HG03575 (cell line): ENCODE results near the gene NBEAL1.
"Not testable (repeated sequence)": the region's sequence is repeated elsewhere in the genome, so short reads cannot be mapped to it uniquely, and the experiment has no call there.

ENCODE experiments used
- ATAC-seq: cut with Tn5 transposase; IDR thresholded peaks from one replicate; pipeline ENCODE4 v1.9.1; 2021; ENCODE audit not compliant: unreplicated experiment, insufficient number of reproducible peaks, low FRiP score; ENCODE audit errors: extremely low read depth

Gene NBEAL1

DNA sequence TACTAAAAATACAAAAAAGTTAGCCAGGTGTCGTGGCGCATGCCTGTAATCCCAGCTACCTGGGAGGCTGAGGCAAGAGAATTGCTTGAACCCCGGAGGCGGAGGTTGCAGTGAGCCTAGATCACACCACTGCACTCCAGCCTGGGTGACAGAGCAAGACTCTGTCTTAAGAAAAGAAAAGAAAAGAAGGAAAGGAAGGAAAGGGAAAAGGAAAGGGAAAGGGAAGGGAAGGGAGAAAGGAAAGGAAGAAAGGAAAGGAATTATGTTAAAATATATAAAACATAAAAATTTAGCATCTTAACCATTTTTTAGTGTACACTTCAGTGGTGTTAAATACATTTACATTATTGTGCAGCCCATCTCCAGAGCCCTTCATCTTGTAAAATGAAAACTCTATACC lies 76.0 kb downstream of the NBEAL1 start:
- not testable (repeated sequence) for ATAC-seq

DNA sequence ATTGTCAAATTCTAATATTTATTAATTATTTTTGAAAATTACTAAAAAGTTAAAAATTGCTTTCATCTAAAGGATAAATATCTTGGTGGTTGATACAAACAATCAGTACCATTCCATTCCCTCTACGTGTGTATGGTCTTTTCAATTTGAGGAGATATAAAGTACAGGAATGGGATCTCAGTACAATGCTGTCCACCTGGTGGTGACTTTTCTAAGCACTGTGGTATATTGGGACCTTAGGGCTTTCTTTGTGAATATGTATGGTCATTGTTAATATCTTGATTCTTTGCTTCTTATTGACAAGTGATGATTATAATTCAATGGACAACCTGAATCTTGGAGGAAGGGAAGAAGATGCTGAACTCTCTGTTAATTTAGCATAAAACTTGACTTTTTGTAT lies 83.1 kb downstream of the NBEAL1 start:
- no peak for ATAC-seq

DNA sequence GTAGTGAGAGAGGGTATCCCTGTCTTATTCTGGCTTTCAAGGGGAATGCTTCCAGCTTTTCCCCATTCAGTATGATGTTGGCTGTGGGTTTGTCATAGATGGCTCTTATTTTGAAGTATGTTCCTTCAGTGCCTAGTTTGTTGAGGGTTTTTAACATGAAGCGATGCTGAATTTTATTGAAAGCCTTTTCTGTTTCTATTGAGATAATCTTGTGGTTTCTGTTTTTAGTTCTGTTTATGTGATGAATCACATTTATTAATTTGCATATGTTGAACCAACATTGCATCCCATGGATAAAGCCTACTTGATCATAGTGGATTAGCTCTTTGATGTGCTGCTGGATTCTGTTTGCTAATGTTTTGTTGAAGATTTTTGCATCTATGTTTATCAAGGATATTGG lies 87.7 kb downstream of the NBEAL1 start:
- not testable (repeated sequence) for ATAC-seq

DNA sequence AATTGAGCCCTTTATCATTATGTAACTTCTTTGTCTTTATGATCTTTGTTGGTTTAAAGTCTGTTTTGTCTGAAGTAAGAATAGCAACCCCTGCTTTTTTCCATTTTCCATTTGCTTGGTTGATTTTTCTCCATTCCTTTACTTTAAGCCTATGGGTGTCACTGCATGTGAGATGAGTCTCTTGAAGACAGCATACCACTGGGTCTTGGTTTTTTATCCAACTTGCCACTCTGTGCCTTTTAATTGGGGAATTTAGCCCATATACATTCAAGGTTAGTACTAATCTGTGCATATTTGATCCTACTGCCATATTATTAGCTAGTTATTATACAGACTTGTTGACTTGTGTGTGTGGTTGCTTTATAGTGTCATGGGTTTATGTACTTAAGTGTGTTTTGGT lies 89.6 kb downstream of the NBEAL1 start:
- no peak for ATAC-seq

DNA sequence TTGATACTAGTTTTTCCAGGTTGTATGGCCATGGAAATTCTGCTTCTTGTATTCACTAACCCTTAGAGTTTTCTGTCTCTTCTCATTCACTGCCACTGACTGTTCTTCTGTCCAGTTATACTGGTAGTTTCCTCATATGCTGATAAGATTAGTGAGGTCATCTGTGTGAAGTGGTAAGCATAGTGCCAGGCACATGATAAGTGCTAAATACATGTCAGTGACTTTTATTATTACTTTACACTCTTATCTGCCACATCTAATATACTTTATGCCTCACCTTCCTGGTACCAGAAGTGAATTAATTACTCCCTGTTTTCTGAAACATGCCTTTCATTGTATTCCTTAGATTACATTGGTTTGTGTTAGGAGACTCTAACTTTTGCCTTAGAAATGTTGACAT lies 91.3 kb downstream of the NBEAL1 start:
- no peak for ATAC-seq

DNA sequence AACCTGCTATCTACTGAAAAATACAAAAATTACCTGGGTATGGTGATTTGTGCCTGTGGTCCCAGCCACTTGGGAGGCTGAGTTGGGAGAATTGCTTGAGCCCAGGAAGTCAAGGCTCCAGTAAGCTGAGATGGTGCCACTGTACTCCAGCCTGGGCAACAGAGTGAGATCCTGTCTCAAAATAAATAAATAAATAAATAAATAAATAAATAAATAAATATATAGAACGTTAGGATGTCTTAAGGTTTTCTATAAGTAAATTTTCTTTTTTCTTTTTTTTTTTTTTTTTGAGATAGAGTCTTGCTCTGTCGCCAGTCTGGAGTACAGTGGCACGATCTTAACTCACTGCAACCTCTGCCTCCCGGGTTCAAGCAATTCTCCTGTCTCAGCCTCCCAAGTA lies 95.8 kb downstream of the NBEAL1 start:
- not testable (repeated sequence) for ATAC-seq

DNA sequence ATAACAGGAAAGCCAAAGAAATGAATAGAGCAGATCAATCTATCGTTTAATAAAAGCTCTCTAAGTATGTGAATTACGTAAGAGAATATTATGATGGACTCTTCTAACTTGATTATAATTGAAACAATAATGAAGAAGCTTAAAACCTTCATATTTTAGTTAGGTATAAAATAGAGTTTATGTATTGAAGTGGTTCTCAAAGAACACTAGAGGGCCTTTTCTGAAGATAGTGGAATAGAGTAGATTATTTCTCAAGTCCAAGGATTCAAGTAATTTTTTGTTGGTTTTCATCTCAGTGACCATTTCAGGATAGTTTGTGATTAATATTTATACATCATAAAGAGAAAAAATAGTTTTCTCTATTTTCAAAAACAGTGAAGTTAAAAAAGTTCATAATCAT lies 97.7 kb downstream of the NBEAL1 start:
- ATAC-seq = no peak

DNA sequence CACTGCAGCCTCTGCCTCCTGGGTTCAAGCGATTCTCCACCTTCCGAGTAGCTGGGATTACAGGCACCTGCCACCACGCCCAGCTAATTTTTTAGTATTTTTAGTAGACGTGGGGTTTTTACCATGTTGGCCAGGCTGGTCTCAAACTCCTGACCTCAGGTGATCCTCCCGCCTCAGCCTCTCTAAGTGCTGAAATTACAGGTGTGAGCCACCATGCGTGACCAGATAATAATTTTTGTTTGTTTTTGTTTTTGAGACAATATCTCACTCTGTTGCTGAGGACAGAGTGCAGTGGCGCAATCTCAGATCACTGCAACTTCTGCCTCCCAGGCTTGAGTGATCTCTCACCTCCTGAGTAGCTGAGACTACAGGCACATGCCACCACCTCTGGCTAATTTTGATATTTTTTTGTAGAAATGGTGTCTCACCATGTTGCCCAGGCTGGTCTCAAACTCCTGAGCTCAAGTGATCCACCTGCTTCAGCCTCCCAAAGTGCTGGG lies 100.6 kb downstream of the NBEAL1 start:
- ATAC-seq = not testable (repeated sequence)

DNA sequence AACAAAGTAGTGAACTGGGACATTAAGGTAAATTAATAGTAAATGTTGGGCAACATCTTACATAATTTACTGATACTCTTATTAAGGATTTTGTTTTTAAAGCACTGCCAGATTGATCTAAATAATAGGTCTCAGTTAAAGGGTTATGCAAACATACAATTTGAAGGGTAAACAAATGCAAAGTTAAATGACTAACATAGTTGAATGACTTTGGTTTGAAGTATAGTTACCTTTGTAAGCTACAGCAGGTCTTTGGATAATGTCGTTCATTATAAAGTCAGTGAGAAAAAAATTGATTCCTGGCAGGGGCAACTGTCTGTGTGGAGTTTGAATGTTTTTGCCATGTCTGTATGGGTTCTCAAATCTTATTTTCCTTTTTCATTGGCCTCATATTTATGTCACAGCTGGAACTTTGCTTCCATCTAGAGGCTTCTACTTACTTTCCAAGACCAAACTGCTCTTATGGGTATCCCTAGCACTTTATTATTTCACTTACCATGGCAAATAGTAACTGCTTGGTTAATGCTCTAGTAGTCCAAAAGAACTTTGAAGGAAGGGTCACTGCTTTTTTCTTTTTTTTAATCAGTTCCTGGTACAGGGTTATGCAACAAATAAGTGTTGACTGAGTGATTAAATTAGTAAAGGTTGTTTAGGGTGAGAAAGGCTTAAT lies 107.8 kb downstream of the NBEAL1 start:
- ATAC-seq = no peak

DNA sequence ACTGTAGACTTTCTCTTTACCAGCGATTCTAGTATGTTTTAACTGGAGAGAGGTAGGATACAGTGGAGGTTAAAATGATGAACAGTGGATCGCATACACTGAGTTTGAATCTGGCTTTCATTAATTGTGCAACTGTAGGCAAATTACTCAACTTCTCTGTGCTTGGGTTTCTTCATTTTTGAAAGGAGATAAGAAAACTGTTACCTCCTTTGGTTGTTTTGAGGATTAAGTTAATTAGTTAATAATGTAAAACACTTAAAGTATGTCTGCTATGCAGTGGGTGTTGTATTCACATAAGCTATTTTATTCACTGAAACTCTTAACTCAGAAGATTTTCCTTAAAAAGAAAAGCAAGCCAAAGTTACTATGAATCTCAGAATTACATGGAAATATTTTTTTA lies 112.3 kb downstream of the NBEAL1 start:
- ATAC-seq = no peak

DNA sequence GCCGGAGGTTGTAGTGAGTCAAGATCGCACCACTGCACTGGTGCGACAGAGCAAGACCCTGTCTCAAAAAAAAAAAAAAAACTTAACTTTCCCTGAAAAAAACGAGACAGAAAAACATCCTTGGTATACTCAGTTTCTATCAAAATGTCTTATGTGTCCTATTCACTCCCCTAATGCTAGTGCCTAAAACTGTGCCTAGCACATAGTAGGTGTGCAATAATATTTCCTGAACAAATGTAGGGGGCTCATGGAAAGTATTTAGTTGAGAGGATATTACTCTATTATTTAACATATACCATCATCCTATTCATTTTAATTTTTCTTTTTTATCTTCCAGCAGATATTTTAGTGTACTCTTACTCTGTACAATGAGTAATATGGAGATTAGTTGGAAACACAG lies 120.4 kb downstream of the NBEAL1 start:
- no peak for ATAC-seq

DNA sequence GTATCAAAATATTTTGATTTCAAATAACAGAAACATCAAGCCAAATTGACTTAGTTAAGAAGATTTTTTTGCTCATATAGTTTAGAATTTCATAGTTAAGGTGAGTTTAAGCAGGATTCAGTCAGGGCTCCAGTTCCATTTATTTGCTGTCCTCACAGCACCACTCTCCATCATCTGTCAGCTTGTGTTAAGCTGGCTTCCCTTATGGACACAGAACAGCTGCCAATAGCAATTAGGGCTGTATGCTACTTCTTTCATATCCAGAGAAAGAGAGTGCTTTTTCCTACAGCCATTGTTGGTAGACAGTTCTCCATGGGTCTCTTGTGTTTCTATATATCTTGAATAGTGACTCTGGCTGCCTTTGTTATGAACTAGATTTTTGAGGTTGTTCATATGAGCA lies 128.7 kb downstream of the NBEAL1 start:
- ATAC-seq = no peak

DNA sequence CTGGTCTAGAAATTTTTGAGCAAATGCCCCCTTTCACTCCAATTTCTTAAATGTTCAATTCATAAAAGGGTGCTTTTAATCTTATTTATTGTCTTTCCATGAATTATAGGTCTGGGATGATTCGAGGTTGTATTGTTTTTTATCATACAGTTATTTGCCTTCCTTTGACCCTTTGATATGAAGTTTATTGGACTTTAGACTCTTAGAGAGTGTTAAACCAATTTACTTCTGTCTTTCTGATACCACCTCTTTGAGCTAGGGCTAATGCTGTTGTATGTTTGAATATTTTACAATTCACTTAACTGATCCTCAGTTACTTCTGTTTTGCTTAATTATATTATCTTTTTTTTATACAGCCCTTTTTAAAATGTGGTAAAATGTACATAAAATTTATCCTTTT lies 134.5 kb downstream of the NBEAL1 start:
- ATAC-seq = no peak

DNA sequence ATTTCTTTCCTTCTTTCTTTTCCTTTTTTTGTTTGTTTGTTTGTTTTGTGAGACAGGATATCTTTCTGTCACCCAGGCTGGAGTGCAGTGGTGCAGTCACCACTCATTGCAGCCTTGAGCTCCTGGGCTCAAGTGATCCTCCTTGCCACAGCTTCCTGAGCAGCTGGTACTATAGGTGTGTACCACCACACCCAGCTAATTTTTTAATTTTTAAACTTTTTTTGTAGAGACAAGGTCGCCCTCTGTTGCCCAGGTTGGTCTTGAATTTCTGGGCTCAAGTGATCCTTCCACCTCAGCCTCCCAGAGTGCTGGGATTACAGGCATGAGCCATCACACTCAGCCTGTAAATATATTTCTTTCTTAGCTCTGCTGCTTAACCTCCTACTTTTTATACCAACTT lies 140.7 kb downstream of the NBEAL1 start:
- ATAC-seq = no peak

DNA sequence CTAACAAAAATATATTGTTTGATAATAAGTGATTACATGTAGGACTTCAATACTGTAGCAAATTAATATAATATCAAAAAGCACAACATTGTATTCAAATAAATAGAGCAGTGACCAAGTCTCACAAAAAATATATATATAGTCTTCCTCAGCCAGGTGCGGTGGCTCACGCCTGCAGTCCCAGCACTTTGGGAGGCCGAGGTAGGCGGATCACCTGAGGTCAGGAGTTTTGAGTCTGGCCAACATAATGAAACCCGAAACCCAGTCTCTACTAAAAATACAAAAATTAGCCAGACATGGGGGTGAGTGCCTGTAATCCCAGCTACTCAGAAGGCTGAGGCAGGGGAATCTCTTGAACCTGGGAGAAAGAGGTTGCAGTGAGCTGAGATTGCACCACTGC lies 148.0 kb downstream of the NBEAL1 start:
- ATAC-seq = not testable (repeated sequence)

DNA sequence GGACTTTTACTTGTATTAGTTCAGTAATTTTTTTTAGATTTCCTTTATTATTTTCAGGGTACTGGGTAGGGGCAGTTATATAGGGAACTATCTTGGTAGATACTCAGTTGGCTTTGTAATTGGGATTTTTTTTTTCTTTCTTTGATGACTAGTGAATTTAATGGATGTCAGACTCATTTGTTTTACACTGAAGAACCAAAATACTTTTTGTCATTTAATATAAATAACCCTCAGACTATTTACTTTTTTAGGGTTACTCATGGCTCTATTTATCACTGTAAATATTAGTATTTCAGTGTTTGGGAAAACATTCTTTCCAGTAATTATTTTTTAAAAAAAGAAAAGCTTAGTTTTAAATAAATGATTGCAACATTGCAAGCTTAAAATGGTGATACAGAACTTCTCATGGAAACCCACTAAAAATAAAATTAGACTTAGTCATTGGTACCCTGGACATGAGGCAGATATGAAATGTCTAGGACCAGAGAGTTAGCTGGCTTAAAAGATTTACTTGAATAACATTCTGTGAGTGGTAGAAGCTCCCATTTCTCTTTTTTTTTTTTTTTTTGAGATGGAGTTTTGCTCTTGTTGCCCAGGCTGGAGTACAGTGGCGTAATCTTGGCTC lies 149.7 kb downstream of the NBEAL1 start:
- ATAC-seq = no peak

DNA sequence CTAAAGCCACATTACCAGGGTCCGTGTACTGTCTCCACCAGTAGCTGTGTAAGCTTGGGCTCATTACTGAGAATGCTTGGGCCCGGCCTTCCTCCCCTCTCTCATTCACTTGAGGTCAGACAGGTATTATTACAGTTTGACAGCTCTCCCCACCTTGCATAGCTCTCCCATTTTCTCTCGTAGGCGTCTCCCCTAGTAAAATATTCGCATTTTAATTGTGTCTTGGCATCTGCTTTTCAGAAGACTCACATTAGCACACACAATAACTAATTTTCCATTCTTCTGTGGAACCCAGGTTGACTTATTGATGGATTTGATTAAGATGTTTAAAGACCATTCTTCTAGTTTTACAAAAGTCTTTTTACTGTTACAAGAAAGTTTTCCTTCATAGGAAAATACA lies 153.1 kb downstream of the NBEAL1 start:
- no peak for ATAC-seq

DNA sequence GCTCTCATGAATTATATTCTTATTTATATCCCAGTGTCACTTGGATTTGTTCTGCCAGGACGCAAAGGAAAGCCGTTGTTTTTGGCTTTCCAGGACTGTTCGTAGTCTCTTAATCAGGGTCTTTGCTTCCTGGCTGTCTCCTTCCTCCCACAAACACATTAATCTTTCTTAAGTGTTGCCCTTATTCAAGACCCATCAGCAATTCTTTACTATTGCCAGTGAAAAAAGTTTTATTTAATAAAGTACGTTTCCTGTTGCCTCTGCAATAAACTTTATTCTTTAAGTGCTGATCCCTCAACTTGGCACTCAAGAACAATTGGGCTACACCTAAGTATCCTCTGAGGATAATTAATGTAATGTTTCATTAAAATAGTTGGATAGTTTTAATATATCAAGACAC lies 155.8 kb downstream of the NBEAL1 start:
- no peak for ATAC-seq

DNA sequence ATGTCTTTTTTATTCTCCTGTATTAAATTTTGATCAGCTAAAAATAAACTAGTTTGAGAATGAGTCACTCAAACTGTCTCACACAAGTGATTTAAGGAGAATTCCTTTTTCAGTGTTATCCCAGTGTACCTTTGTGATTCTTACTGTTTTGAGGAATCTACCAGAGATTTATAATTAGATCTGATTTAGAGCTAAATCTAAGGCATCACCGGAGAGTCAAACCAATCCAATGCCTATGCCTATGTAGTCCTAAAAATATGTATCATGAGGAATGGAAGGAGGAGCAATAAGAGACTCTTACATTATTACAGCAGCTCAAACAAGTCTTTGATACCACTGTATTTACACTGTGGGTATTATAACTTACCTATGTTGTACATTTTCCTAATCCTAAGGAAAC lies 160.7 kb downstream of the NBEAL1 start:
- ATAC-seq = no peak

DNA sequence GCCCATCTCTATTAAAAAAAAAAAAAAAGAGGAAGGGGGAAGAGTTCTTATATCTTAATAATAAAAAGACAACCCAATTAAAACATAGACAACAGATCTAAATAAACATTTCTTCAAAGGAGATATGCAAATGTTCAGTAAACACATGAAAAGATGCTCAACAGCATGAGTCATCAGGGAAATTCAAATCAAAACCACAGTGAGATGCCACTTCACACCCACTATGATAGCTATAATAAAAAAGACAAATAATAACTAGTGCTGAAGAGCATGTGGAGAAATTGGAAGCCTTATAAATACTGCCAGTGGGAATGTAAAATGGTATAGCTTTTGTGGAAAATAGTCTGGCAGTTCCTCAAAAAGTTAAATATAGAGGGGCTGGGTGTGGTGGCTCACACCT lies 162.7 kb downstream of the NBEAL1 start:
- no peak for ATAC-seq

DNA sequence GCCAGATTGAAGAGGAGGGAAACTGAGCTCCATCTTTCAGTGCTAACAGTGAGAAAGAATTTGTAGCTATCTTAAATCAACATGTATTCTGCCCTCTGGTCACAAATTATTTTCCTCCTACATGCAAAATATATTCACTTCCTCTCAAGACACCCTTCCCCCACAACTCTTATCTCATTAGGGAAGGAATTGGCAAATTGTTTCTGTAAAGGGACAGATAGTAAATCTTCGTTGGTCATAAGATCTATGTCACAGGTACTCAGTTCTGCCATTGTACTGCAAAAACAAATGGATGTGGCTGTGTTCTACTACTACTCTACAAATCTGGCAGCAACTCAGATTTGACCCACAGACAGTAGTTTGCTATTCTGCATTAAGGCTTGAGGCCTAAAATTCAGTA lies 171.2 kb downstream of the NBEAL1 start:
- no peak for ATAC-seq
